NCI-H2227 (cell line): Measurements from ENCODE around the gene SH3TC1.

ENCODE experiments used
- DNase-seq: peaks from one replicate; lab custom pipeline; 2025; ENCODE audit not compliant: unreplicated experiment; lab: John Stamatoyannopoulos, UW

SH3TC1 gene

GRCh38 chr4:8180310-8181093 lies 18.6 kb upstream of the SH3TC1 start:
- no peak for DNase-seq

GRCh38 chr4:8181119-8181518 lies 18.0 kb upstream of the SH3TC1 start:
- no peak for DNase-seq

- DNase-seq: no peak
These were observed 17.2 kb upstream of the SH3TC1 start for GRCh38 chr4:8181844-8182243.

- DNase-seq: no peak
These were observed 16.8 kb upstream of the SH3TC1 start for GRCh38 chr4:8182294-8182693.

- no peak for DNase-seq
These were observed 16.0 kb upstream of the SH3TC1 start for GRCh38 chr4:8182858-8183725.

GRCh38 chr4:8184061-8184460 lies 15.0 kb upstream of the SH3TC1 start:
- DNase-seq: no peak

- DNase-seq: no peak
These were observed 13.8 kb upstream of the SH3TC1 start for GRCh38 chr4:8185295-8185694.

- DNase-seq: peak; percentile 11
These were observed 13.2 kb upstream of the SH3TC1 start for GRCh38 chr4:8185930-8186329.

- DNase-seq: no peak
These were observed 11.0 kb upstream of the SH3TC1 start for GRCh38 chr4:8188085-8188484.

- DNase-seq: peak; percentile 54
These were observed 10.1 kb upstream of the SH3TC1 start for GRCh38 chr4:8188743-8189550.

GRCh38 chr4:8189551-8190466 lies 9.3 kb upstream of the SH3TC1 start:
- no peak for DNase-seq

- no peak for DNase-seq
These were observed 7.8 kb upstream of the SH3TC1 start for GRCh38 chr4:8191136-8191747.

- peak; percentile 6 for DNase-seq
These were observed 6.0 kb upstream of the SH3TC1 start for GRCh38 chr4:8192748-8193738.

- no peak for DNase-seq
These were observed 4.5 kb upstream of the SH3TC1 start for GRCh38 chr4:8194306-8195242.

- DNase-seq: no peak
These were observed 3.7 kb upstream of the SH3TC1 start for GRCh38 chr4:8195431-8195830.

- DNase-seq: no peak
These were observed 3.1 kb upstream of the SH3TC1 start for GRCh38 chr4:8195841-8196458.

GRCh38 chr4:8197521-8197920 lies 1.6 kb upstream of the SH3TC1 start:
- DNase-seq: no peak
